CMK (cell line): ENCODE measurements around the gene HGD.
"Not testable (repeated sequence)": the region's sequence is repeated elsewhere in the genome, so short reads cannot be mapped to it uniquely, and the experiment has no call there.

ENCODE experiments used
- DNase-seq: peaks from one replicate; pipeline ENCODE4 v3.0.0-alpha.2; 2010; ENCODE audit warnings: low read depth

Gene HGD, protein sequence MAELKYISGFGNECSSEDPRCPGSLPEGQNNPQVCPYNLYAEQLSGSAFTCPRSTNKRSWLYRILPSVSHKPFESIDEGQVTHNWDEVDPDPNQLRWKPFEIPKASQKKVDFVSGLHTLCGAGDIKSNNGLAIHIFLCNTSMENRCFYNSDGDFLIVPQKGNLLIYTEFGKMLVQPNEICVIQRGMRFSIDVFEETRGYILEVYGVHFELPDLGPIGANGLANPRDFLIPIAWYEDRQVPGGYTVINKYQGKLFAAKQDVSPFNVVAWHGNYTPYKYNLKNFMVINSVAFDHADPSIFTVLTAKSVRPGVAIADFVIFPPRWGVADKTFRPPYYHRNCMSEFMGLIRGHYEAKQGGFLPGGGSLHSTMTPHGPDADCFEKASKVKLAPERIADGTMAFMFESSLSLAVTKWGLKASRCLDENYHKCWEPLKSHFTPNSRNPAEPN

DNA sequence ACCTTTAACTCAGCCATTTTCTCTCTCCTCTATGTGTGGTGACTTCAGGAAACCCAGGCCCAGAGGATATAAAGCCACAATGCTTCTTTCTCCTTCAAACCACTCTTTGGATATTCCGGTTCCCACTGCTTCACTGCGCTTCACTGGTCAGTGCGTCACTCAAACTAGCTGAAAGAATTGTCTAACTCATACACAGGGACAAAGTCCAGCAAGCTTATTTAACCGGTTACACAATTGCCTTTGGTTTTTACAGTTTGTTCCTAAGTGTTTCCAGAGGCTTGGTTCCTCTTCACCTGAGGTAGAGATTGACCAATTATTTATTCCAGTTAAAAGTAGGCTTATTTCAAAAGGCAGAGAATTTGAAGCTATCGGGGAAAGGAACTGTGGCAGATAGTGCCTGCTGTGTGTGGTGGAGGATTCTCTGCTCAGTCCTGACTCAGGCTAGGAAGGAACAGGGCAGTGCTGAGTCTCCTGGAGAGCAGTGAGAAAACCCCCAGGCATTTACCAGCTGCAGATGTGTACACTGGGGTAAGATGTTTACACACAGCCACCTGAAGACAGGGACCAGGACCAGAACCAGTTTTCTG is at the start of gene HGD:
Gene HGD, minus strand, starts transcription at position 145 of the 587 bp plus-strand sequence. Its CDS starts 128 bp downstream, at position 17.
- no peak for DNase-seq

DNA sequence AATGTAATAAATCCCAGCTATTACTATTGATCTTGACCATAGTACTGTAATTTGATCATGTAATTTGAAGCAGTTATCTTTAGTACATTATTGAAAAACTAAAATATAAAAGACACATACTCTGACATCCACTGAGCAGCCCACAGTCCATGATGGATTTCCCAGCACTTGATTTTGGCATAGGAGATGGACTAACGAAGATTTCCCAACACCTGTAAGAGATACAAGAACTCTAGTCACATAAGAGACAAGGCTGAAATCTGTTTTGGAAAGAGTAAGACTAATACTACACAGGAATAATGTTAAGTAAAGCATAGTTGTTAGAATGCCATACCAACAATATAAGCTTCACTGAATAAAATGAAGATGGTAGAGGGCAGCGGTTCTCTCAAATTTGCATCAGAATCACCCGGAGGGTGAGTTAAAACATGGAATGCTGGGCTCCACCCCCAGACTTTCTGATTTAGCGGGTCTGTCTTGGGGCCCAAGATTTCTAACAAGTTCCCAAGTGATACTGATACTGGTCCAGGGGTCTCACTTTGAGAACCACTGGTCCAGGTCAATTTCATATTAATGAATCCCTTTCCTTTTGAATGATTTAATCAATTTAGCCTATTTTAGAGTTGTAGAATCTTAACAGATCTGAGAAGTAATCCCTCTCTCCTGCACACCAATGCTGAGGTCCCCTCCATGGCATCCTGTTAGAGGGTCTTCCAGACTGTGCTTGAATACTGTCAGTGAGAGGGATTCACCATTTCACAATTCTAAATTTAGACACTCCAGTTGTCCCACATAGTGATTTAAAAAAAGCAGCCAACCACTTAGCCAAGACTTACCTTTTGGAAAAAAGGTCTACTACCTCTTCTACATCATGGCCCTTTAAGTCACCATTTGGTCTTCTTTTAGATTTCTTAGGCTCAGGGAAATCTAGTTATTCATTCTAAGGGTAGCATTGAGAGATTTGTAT is 48.8 kb upstream of the HGD start:
- DNase-seq, result no peak

DNA sequence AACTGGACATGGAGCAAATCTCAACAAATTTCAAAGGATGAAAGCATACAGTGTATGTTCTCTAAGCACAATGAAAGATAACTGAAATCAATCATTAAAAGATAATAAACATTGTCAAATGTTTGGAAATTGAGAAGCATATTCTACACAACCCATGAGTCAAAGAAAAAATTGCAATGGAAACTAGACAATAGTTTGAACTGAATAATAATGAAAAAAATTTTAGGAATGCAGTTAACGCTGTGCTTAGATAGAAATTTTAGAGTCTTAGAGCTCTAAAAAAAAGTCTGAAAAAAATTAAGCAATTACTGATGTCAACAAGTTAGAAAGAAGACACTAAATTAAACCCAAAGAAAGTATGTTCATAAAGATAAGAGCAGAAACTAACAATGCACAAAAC is 44.8 kb upstream of the HGD start:
- DNase-seq, result no peak

DNA sequence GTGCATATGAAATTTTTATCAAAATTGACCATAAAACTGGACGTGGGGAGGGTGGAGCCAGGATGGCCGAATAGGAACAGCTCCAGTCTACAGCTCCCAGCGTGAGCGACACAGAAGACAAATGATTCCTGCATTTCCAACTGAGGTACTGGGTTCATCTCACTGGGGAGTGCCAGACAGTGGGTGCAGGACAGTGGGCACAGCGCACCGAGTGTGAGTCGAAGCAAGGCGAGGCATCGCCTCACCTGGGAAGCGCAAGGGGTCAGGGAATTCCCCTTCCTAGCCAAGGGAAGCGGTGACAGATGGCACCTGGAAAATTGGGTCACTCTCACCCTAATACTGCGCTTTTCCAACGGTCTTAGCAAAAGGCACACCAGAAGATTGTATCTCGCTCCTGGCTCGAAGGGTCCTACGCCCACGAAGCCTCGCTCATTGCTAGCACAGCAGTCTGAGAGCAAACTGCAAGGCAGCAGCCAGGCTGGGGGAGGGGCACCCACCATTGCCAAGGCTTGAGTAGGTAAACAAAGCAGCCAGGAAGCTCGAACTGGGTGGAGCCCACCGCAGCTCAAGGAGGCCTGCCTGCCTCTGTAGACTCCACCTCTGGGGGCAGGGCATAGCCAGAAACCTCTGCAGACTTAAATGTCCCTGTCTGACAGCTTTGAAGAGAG is 37.3 kb upstream of the HGD start:
- DNase-seq, result not testable (repeated sequence)

DNA sequence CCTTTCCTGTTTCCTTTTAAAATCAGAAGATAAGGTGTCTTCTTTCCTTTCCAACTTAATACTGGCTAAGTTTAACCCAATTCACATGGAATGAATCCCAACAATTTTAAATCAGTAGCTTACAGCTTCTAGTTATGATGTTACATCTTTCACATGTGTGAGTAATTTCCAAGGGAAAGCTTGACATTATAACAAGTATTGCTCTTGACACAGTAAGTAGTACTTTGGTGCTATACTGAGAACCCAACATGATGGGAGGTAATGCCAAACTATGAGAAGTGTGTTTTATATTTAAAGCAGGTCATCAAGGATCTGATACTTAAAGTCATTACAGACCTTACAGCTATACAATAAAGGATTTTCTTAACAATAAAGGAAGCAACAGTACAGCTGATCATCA is 31.2 kb upstream of the HGD start:
- DNase-seq, result no peak

DNA sequence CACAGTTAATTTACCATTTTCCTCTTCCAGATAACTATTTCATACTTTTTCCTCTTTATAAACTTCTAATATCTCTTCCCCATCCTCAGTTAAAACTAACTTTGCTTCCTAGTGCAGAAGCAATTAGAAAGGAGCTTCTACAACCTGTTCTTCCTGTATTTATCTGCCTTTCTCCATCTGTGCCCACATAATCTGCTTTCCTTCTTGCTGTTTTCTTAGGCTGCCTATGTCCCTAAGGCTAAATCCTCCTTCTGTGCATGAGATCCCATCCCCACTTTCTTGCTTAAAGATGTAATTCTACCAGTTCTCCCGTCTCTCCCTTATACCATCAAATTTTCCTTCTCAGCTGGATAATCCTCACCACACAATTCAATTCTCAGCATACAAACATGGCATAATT is 28.3 kb upstream of the HGD start:
- no peak for DNase-seq

DNA sequence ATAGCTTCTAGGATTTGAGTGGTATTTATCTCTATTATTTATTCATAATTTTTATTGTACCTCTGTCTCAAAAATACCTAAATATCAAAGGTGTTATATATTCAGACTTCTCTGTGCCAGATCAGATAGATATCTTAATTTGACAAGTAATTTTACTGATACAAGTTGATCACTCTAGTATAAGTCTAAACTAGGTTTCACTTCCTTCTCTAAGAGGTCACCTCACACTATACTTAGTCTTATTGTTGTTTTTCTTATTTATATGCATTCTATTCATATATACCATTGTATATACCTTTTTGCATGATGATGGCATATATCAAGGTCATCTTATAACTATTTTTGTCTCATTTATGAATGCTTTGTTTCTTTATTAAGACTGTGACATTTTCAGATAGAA is 26.4 kb upstream of the HGD start:
- DNase-seq, result no peak

DNA sequence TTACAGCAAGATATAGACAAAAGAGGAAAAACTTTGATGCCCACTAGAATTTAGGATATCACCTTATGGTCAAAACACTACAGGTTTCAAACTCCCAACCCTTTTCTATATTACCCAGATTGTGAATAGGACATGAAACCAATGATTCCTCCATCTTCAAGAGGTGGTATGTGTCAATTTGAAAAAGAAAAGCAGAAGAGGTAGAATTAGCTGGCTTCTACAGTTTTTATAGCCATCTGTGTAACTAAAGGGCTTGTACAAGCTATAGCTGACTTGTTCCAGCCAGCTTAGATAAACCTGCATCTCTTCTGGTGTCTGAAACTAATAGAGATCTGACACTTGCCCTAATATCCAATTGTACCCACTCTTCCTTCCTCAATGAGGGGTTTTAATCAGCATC is 24.9 kb upstream of the HGD start:
- no peak for DNase-seq

DNA sequence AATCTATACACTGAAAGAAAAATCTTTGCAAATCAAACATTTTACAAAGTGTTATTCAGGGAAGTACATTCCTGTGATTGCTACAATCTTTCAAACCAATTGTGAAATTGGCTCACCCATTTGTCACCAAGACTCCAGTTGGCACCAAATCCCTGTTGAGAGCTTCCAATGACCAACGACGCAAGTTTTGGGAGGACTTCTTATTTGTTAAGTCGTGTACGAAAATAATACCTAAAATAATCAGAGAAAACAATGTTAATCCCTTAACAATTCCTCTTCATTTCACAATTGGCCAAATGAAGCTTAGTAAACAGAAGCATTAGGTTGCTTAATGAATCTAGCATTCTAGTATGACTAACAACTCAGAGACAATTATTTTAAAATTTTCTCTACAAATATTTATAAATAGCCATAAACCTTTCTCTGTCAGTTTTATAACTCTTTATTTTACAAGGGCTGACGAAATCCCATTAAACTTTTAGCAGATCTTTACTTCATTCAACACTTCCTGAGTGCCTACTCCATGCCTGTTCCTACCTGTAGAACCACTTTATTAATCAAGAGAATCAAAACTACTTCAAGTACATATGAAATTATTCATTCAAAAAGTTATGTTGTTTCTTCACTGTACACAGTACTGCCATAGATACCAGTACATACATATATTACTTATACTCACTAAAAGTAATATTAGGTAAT is 24.0 kb upstream of the HGD start:
- no peak for DNase-seq

DNA sequence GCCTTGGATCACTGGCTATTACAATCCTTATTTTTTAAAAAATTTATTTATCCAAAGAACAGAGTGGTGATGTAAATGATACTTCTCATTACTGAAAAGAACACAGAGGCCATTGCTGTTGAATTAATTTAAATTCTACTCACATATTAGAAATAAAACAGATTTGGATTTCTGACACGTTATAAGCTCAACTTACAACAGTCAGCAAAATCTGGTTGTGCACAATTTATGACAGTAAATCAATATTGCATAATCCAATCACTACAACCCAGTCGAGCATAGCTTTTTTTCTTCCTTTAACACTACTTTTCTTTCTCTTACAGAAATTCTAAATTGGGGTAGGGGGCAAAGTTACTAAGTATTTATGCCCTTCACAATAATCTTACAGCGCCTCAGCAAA is 17.3 kb upstream of the HGD start:
- no peak for DNase-seq

DNA sequence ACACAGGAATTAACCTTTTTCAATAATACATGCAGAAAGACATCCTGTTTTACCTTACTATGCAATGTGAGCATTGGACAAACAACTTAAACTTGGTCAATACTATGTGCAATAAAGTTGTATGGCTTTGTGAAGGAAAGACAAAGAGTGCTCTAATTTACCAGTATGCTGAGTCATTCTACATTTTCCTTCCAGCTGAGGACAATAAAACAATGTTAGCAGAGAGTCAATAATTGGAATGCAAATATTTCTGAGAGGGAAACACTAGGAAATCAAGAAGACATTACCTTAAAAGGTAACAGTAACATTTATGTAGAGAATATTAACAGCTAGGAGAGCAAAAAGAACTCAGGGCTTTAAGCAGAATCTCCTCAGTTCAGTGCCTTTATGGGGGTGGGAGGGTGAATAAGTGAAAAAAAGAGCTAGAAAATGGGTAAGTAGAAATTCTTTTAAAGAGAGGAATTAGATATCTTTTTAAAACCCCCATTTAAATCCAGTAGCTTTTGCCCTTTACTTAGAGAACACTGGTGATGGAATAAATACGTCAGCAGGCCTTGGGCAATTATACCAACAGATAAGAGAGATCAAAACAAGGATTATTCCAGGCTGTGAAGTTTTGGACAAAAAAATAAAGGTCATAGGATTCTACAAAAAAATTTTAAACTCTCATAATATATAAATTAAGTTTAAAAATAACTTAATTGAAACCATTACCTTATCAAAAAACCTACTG is 11.6 kb upstream of the HGD start:
- DNase-seq, result no peak

DNA sequence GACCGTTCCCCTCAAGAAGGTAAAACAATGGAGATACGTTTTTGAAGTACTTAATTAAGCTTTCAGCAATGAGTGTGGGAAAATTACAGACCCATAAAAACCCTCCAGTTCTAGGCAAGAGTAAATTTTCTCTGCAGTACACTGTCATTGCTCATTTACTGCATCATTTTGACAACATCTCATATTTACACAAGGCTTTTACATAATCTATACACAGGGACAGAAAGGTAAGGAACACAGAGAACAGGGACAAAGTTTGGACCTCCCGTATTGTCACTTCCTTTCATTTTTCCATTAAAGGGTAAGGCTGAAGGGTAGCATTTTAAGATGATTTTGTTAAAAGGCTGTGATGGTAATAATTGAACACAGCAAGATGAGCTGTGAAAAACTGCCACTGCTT is 7.4 kb upstream of the HGD start:
- no peak for DNase-seq

DNA sequence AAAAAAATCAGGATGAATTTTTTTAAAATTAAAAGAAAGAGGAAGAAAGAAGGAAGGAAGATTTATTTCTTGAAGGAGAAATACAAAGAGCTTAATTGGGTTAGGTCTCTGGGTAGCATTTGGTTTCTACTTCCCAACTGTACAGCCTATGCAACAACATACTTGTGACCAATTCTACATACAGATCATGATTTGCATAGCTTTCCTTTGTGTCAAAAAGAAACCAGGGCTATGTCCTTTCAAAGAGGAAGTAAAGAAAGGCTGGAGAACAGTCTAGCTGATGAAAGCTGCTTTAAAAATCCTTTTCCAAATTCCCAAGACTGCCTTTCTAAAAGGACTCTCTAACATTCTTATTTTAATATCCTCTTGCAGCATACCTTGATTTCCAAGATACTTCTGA is 6.1 kb upstream of the HGD start:
- no peak for DNase-seq

DNA sequence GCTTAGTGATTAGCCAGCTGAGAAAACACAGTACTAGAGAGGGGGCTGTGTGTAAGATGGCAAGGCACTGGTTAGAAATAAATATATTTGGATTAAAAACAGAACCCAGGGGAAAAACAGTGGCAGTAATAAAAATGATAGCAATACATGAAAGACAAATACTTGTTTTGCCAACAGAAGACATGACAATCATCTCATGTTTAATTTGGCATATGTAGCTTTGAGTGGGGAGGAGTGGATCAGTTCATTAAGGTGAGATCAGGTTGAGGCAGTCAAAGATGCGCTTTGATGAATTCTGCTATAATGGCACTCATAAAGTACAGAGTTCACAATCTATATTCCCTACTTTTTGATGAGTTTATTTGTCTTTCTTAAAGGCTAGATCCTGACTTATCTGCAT is 3.4 kb upstream of the HGD start:
- no peak for DNase-seq

DNA sequence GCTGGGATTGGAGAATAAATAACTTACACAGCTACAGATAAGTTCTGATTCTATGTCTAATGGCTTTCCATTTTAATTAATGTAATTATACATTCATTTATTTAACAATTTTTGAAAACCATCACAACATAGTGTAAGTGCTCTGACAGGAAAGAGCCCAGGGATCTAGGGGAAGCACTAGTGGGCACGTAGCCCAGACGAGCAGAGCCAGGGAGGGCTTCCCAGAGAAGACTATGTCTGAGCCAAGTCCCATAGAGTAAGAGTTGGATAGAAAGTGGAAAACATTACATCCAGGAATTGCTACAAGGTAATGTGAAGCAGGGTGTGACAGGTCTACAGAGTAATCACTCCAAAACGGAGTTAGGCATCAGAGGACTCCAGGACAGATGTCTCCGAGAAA is 2.9 kb upstream of the HGD start:
- no peak for DNase-seq

DNA sequence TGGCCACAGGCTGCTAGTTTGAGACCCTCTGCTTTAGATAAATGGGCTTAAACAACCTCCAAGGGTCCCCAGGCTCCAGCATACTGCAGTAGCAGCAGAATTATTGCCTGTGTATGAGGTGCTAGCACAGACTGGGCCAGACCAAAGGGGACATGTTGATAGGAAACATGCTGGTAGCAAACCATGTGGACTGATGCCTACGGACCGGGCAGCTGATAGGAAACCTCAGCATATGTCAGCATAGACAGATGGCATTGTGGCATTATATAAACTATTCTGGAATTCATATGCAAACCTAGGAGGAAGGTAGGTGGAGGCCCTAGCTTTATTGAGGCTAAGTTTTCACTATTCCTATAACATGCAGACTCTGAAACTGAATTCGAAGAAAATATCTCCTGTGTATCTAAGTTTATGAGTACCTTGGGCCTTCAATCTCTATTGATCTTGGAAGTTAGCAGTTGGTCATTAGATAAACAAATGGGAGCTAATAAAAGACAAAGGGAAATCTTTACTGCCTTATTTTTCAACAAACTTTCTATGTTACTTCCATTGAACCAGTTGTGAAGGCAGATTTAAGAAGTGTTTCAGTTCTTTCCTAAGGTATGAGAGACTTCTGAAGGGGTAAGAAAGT is 1.7 kb upstream of the HGD start:
- DNase-seq, result no peak

DNA sequence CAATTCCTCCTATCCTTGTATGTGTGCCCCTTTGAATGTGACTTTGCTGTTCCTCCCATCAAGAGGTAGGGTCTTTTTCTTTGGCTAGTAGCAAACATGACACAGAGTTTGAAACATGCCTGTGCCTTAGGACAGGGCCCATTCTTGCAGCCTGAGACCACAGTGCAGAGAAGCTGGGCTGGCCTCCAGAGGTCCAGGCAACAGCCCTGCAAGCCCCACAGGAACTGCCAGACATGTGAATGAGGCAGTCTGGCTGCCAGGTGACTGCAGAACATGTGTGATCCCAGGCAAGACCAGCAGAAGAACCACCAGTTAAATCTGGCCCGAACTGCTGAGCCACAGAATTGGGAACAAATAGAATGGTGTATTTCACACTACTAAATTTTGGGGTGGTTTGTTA is 1.2 kb upstream of the HGD start:
- no peak for DNase-seq

DNA sequence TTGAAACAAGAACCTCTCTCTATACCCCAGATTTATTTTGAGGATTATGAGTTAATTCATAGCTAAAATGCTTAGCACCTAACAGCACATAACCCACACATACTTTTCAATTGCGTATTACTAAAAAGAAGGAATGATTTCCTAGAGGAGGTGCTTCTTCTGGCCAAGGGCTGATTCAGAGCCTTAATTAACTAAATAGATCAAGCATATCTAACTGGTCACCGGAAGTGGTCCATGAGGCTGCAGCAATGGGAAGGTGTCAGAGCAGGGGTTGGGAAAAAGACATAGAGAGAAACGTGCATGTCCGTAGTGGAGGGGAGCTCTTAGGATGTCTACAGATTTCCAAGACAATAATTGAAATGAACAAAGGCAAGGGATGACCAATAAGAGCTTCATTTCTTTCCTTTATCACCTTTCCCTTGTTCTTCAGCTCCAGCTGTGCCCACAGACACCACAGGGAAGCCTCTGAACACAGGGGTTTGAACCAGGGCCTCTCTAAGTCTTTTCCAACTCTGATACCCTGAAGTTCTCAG is 467 bp downstream of the HGD start:
- no peak for DNase-seq

DNA sequence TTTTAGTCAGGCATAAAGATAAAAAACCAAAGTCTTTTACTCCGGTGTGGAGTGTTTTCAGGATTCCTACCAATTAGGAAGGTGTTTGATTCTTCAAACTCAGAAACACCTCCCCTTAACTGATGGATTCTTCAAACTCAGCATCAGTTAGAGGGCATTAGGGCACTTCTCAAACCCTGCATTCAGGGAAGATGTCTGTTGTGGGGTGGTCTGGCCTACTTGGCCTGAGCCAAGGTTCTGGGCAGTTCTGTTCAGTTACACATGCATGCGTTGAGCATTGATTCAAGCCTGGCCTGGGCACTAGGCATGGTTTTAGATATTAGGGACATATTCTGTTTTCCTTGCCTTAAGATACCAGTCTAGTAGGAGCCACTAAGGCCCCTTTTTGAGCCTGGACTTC is 1.0 kb downstream of the HGD start:
- no peak for DNase-seq
